Psoas muscle (tissue), 8 donors: ENCODE measurements around the gene ADORA2B. TPM values are rescaled to one million over a fixed set of nuclear protein-coding genes. Genes with fewer than 3 reads are reported as not detected.

Experiments used
- ATAC-seq, 4 donors: fragments of 200-7000 bp; cut with Tn5 transposase; one replicate each; pipeline ENCODE4 v1.9.1; 2020; ENCODE audit warnings: moderate library complexity in 3 of 4, mild to moderate bottlenecking in 2 of 4
- DNase-seq, 2 donors: peaks; one replicate each; pipeline ENCODE4 v3.0.0-alpha.2; 2020
- H3K27ac ChIP-seq: fragments of 200-600 bp; one replicate; pipeline ENCODE4 v1.8.0; 2022
- H3K27me3 ChIP-seq, 3 donors: fragments of 200-600 bp in 1 of 3; one replicate each; pipeline versions ENCODE4 v1.6.1 to v1.8.0; 2013 to 2022; ENCODE audit warnings: low read length in 2 of 3, mild to moderate bottlenecking in 2 of 3, moderate library complexity in 1 of 3; ENCODE audit not compliant: insufficient read depth in 3 of 3
- H3K36me3 ChIP-seq, 2 donors: fragments of 200-600 bp in 1 of 2; one replicate each; pipeline versions ENCODE4 v1.6.1 to v1.8.0; 2013 to 2022; ENCODE audit warnings: low read depth in 1 of 2, mild to moderate bottlenecking in 1 of 2, moderate library complexity in 1 of 2; ENCODE audit not compliant: insufficient read depth in 1 of 2
- H3K4me1 ChIP-seq: fragments of 200-600 bp; one replicate; pipeline ENCODE4 v1.8.0; 2022
- H3K4me3 ChIP-seq: fragments of 200-600 bp; one replicate; pipeline ENCODE4 v1.8.0; 2022; ENCODE audit warnings: mild to moderate bottlenecking
- H3K9me3 ChIP-seq: fragments of 200-600 bp; one replicate; pipeline ENCODE4 v1.8.0; 2022
- WGBS, 3 donors: extraction: QIAGEN DNeasy Blood & Tissue Kit; methylation state at CpG; one replicate each; pipeline versions ENCODE4 v1.1.6 to v1.1.7; 2013; 5-methylcytosine and 5-hydroxymethylcytosine counted together
- intact Hi-C, 2 donors: fragments of 100-400 bp; cut with DNase I; formaldehyde crosslinking; loops; one replicate each; pipeline versions ENCODE4 v1.11.0 to v1.14.2; 2022
- polyA plus RNA-seq, 3 donors: library from polyadenylated mRNA; stranded (reverse); fragments of 200-250 nt; gene quantifications; one replicate each; pipeline ENCODE4 v1.2.3, GENCODE V29; 2013
- total RNA-seq, 4 donors: library from RNA; stranded (reverse); fragmentation: NEBNext Ultra II Directional in 2 of 4; extraction: Animal tissue kit (Norgen Biotek cat#: 25700) in 2 of 4; gene quantifications; one replicate each; pipeline versions ENCODE4 v1.2.1 to v1.2.4, GENCODE V29; 2021 to 2023
- TF ChIP-seq, protein P1 (sequence below): fragments of 200-600 bp; IDR thresholded peaks from one replicate; pipeline ENCODE4 v1.8.0; 2022; ENCODE audit warnings: antibody characterized with exemption
- donor health status: healthy with polysubstance abuse.
- donor health status: DM: no; HTN: no; CAD: no; lungs with moderate emphysema.
- donor health status: Bipolar disorder and iron deficiency.
- donor health status: healthy.
- donor health status: DM: yes; HTN: yes; CAD: no.
- donor health status: DM: no; HTN: no; CAD: no.
- donor health status: DM: no; HTN: no; CAD: no.
- donor health status: DM: yes; HTN: yes; CAD: no.

ADORA2B gene
- total and polyA plus RNA-seq, 7 donors, result 0.07 to 0.36 (median 0.20) TPM

DNA sequence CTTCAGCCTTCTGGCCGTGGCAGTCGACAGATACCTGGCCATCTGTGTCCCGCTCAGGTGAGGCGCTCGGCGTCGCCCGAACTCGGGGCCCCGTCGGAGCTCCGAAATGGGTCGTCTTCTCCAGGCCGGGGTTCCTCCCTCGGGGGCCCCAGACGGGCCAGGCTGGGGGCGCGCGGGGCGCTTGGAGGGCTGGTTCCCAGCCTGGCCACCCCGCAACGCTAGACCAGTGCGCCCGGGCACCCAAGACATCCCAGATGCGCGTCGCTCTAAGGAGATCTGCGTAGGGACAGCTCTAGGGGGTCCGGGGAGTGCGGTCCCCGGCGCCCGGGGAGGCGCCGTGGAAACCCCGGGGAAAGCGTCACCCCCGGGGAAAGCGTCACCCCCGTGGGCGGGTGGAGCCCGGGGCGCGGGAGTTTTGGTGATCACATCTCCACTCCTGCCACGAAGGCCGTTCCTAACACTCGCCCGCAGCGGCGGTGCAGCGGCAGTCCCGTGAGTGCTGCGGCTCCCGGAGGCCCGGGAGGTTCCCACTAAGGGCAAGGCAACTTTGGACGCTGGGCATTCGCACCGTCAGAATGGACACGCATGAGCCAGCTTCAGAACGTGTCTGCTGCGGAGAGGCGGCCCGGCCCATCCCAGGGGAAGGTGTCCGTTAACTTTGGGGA lies 729 bp downstream of the ADORA2B start:
- WGBS, 3 donors, result 2 to 3% (median 3%) methylated on average over 62 to 64 of the region's 64 CpGs
- no peaks in the 10 kb centered on the region for H3K9me3 ChIP-seq
- no peaks in the 10 kb centered on the region for H3K4me1 ChIP-seq

DNA sequence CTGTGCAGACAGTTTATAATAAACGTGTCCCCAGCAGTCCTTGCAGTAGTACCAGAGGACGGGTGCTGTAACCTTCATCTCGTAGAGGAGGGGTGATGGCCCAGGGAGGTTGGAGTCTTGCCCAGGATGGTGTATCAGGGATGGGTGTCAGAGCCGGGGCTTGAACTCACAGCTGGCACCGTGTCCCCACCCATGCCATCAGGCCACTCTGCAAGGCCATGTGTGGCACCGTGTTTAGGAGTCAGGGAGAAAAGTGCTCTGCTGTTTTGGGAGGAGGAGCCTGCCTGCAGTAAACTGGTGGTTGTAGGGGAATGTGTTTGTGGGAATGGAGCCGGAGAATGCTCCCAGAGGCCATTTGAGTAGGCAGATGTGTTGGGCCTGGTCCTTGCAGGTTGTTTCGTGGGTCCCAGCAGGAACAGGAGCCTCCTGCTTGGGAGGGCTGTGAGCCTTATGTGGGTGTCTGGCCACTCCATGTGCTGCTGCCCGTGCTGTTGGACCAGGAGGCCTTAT lies 1.7 kb downstream of the ADORA2B start:
- DNase-seq, result no peak

More for the DNA sequence above, 729 bp downstream of the ADORA2B start:
- H3K36me3 ChIP-seq, result no peaks in the 10 kb centered on the region
- DNase-seq (no peak), ATAC-seq (peak in 3 of 4 donors; percentile 3 to 29 (median 25))
- no peak overlapping the region for H3K27ac ChIP-seq
- TF ChIP-seq, protein P1, sequence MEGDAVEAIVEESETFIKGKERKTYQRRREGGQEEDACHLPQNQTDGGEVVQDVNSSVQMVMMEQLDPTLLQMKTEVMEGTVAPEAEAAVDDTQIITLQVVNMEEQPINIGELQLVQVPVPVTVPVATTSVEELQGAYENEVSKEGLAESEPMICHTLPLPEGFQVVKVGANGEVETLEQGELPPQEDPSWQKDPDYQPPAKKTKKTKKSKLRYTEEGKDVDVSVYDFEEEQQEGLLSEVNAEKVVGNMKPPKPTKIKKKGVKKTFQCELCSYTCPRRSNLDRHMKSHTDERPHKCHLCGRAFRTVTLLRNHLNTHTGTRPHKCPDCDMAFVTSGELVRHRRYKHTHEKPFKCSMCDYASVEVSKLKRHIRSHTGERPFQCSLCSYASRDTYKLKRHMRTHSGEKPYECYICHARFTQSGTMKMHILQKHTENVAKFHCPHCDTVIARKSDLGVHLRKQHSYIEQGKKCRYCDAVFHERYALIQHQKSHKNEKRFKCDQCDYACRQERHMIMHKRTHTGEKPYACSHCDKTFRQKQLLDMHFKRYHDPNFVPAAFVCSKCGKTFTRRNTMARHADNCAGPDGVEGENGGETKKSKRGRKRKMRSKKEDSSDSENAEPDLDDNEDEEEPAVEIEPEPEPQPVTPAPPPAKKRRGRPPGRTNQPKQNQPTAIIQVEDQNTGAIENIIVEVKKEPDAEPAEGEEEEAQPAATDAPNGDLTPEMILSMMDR, result no peak
- intact Hi-C loops, result loop anchor here in 1 of 2 donors (2.0 kb wide), 1 partner anchor 53 kb away; the partner anchor contains the start of genes TTC19 and ZSWIM7
- H3K4me3 ChIP-seq, result peak overlapping the region; percentile 69
- H3K27me3 ChIP-seq, result peaks cover 0 to 36% (median 8%) of the 10 kb centered on the region in 3 donors

DNA sequence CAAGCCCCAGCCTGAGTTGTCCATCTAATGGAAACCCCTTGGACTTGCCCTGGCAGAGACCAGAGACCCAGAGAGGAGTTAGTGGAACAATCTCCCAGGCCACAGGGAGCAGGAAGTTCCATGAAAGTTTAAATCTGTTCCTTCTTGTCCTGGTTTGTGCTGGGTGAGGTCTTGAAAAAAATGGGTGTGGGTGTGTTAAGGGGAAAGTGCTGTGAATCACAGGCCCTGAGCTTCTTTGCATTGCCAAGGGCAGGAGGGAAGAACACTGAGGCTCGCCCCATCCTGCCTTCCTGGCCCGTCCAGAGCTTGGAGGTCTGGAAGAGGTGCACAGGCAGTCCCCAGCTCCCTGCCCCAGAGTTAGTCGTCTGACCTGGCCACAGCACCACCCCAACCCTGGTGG lies 2.3 kb downstream of the ADORA2B start:
- no peaks in the 10 kb centered on the region for H3K4me1 ChIP-seq
- TF ChIP-seq, protein P1, result no peak
- WGBS, 3 donors, result 85 to 92% (median 89%) methylated on average over 3 of the region's 3 CpGs
- H3K36me3 ChIP-seq, result no peaks in the 10 kb centered on the region
- ATAC-seq (no peak), DNase-seq (no peak)
- peaks cover 0 to 36% (median 8%) of the 10 kb centered on the region in 3 donors for H3K27me3 ChIP-seq
- no peak overlapping the region for H3K27ac ChIP-seq
- intact Hi-C loops, result no loop called here
- no peak overlapping the region for H3K4me3 ChIP-seq
- no peaks in the 10 kb centered on the region for H3K9me3 ChIP-seq

More for the DNA sequence above, 1.7 kb downstream of the ADORA2B start:
- Histone ChIP-seq H3K36me3 (no peaks in the 10 kb centered on the region), H3K27ac (no peak overlapping the region), H3K4me1 (no peaks in the 10 kb centered on the region), H3K4me3 (peak overlapping the region; percentile 69), H3K9me3 (no peaks in the 10 kb centered on the region), H3K27me3 (peaks cover 0 to 36% (median 8%) of the 10 kb centered on the region in 3 donors)
- TF ChIP-seq, protein P1, result no peak
- no peak for ATAC-seq
- intact Hi-C loops, result no loop called here
- 66 to 71% (median 70%) methylated on average over 9 of the region's 9 CpGs for WGBS, 3 donors

DNA sequence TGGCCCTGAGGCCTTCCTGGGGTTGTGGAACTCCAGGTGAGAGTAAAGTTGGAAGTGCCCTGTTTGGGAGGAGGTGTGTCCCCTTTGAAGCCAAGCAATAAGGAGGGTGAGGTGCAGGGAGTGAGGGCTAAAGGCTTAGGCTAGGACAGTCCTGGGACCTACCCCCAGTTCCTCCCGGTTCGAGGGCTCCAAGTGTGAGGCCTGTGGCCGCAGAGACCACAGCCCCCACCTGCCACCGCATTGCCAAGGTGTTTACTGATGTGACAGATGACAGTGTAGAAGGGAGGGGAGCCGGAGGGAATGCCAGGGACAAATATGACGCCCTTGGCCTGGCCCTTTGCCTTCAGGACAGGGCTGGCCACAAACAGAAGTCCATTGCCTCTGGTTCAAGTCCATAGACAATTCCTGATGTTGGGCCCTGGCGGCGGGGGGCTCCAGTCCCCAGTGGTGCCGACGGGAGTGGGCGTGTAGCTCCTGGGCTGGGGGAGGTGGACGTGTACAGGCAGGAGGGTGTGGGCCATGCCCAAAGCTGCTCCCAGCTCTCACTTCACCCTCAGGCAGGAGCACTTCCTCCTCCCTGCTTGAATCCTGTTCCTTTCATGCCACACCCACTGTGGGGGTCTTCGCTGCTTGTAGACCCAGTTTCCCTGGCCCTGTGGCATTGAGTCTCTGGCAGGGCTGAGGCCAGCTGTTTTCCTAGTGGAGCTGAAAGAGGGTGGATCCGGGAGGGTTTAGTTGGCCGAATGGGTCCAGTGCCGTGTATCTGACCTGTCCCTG lies 3.2 kb downstream of the ADORA2B start:
- TF ChIP-seq, protein P1, result no peak
- no peak overlapping the region for H3K4me3 ChIP-seq
- intact Hi-C loops, result no loop called here
- no peak overlapping the region for H3K27ac ChIP-seq
- DNase-seq (no peak), ATAC-seq (no peak)
- peaks cover 0 to 30% (median 7%) of the 10 kb centered on the region in 3 donors for H3K27me3 ChIP-seq
- 77 to 88% (median 85%) methylated on average over 7 to 16 of the region's 16 CpGs for WGBS, 3 donors
- no peaks in the 10 kb centered on the region for H3K4me1 ChIP-seq
- H3K9me3 ChIP-seq, result no peaks in the 10 kb centered on the region
- no peaks in the 10 kb centered on the region for H3K36me3 ChIP-seq
